SU-DHL-6 (cell line): Measurements from ENCODE around the gene MARVELD1.

Experiments used
- CTCF ChIP-seq: fragments of 200-600 bp; sonication (generic); IDR thresholded peaks from one replicate; pipeline ENCODE4 v1.5.1; 2017; ENCODE audit warnings: antibody characterized with exemption, mild to moderate bottlenecking, low read length, moderate library complexity; ENCODE audit not compliant: insufficient read depth, poor library complexity, severe bottlenecking
- EZH2phosphoT487 ChIP-seq: fragments of 200-600 bp; sonication (generic), shearing (Covaris generic); conservative IDR thresholded peaks from 2 replicates; pipeline ENCODE4 v1.6.1; 2018; ENCODE audit warnings: mild to moderate bottlenecking, antibody characterized with exemption, low read length, moderate library complexity, mixed read lengths

DNA sequence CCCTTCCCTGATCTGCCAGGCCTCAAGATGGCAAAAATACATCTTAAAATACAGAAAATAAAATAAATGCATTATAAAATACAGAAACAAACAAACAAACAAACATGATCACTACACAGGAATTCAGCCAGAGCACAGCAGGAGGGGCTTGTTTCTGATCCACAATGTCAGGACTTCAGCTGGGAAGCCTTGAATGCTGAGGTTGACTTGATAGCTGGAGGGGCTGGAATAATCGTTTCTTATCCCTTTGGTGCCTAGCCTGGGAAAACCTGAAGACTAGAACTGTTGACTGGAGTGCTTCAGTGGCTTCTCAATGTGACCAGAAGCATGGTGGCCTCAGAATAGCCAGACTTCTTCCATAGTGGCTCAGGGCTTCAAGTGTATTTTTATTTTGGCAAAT, 9.2 kb upstream of the MARVELD1 start:
- TF ChIP-seq CTCF = no peak
- no peak for TF ChIP-seq EZH2phosphoT487
